Left lung (tissue), 10 donors: Measurements from ENCODE around the gene CALHM2. TPM values are rescaled to one million over a fixed set of nuclear protein-coding genes. Genes with fewer than 3 reads are reported as not detected.

Experiments
- ATAC-seq: fragments of 200-7000 bp; cut with Tn5 transposase; one replicate; pipeline ENCODE4 v1.9.1; 2020; ENCODE audit warnings: moderate library complexity
- DNase-seq, 4 donors: peaks; one replicate each; pipeline ENCODE4 v3.0.0-alpha.2; 2013 to 2020
- H3K27ac ChIP-seq, 2 donors: fragments of 200-600 bp; sonication (generic) in 1 of 2; one replicate each; pipeline versions ENCODE4 v1.5.0 to v1.8.0; 2020 to 2021
- H3K27me3 ChIP-seq, 2 donors: fragments of 200-600 bp; sonication (generic) in 1 of 2; one replicate each; pipeline versions ENCODE4 v1.5.0 to v1.8.0; 2020 to 2021
- H3K36me3 ChIP-seq, 2 donors: fragments of 200-600 bp; sonication (generic) in 1 of 2; one replicate each; pipeline versions ENCODE4 v1.5.0 to v1.8.0; 2020 to 2021
- H3K4me1 ChIP-seq, 2 donors: fragments of 200-600 bp; one replicate each; pipeline ENCODE4 v1.8.0; 2021
- H3K4me3 ChIP-seq, 2 donors: fragments of 200-600 bp; sonication (generic) in 1 of 2; one replicate each; pipeline versions ENCODE4 v1.5.0 to v1.8.0; 2020 to 2021; ENCODE audit warnings: mild to moderate bottlenecking in 1 of 2
- H3K9me3 ChIP-seq, 2 donors: fragments of 200-600 bp; sonication (generic) in 1 of 2; one replicate each; pipeline versions ENCODE4 v1.5.0 to v1.8.0; 2020 to 2021
- intact Hi-C, 2 donors: fragments of 100-400 bp; cut with DNase I; formaldehyde crosslinking; loops; one replicate each; pipeline versions ENCODE4 v1.11.2 to v1.14.2; 2022
- polyA plus RNA-seq, 6 donors: library from polyadenylated mRNA; unstranded; fragments of 120-200 nt; gene quantifications; one replicate each; pipeline ENCODE4 v1.2.1, GENCODE V29; 2013; ENCODE audit not compliant: insufficient read length in 6 of 6
- total RNA-seq, 2 donors: library from RNA; stranded (reverse); fragmentation: NEBNext Ultra II Directional; extraction: Animal tissue kit (Norgen Biotek cat#: 25700); gene quantifications; one replicate each; pipeline ENCODE4 v1.2.1, GENCODE V29; 2021
- TF ChIP-seq, protein P1 (sequence below), 2 donors: fragments of 200-600 bp; sonication (generic) in 1 of 2; IDR thresholded peaks; one replicate each; pipeline versions ENCODE4 v1.5.0 to v1.8.0; 2021; ENCODE audit warnings: antibody characterized with exemption in 2 of 2
- donor health status: DM: no; HTN: yes; CAD: no.
- donor health status: DM: no; HTN: no; CAD: no.

Gene CALHM2
- total and polyA plus RNA-seq, 8 donors, result 11.1 to 60.2 (median 17.9) TPM

DNA sequence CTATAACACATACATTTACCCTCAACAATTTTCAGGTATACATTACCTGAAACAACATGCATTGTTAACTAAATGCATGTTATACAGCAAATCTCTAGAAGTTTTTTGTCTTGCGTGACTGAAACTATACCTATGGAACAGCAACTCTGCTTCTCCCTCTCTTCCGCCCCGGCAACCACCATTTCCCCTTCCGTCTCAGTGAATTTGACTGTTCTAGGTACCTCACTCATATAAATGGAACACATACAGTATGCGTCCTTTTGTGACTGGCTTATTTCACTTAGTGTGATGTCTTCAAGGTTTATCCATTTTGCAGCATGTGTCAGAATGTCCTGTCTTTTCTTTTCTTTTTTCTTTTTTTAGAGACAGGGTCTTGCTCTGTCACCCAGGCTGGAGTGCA lies 22.5 kb downstream of the CALHM2 start:
- DNase-seq (no peak), ATAC-seq (no peak)
- no peak overlapping the region for H3K27ac ChIP-seq
- TF ChIP-seq, protein P1, sequence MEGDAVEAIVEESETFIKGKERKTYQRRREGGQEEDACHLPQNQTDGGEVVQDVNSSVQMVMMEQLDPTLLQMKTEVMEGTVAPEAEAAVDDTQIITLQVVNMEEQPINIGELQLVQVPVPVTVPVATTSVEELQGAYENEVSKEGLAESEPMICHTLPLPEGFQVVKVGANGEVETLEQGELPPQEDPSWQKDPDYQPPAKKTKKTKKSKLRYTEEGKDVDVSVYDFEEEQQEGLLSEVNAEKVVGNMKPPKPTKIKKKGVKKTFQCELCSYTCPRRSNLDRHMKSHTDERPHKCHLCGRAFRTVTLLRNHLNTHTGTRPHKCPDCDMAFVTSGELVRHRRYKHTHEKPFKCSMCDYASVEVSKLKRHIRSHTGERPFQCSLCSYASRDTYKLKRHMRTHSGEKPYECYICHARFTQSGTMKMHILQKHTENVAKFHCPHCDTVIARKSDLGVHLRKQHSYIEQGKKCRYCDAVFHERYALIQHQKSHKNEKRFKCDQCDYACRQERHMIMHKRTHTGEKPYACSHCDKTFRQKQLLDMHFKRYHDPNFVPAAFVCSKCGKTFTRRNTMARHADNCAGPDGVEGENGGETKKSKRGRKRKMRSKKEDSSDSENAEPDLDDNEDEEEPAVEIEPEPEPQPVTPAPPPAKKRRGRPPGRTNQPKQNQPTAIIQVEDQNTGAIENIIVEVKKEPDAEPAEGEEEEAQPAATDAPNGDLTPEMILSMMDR (IDR thresholded peaks at IDR 0.05), result no peak
- intact Hi-C loops, result no loop called here
- H3K9me3 ChIP-seq, result no peaks in the 10 kb centered on the region
- H3K27me3 ChIP-seq, result no peaks in the 10 kb centered on the region
- peaks cover 0 to 17% of the 10 kb centered on the region in 2 donors for H3K4me1 ChIP-seq
- no peak overlapping the region for H3K4me3 ChIP-seq
- peaks cover 0 to 75% of the 10 kb centered on the region in 2 donors for H3K36me3 ChIP-seq

DNA sequence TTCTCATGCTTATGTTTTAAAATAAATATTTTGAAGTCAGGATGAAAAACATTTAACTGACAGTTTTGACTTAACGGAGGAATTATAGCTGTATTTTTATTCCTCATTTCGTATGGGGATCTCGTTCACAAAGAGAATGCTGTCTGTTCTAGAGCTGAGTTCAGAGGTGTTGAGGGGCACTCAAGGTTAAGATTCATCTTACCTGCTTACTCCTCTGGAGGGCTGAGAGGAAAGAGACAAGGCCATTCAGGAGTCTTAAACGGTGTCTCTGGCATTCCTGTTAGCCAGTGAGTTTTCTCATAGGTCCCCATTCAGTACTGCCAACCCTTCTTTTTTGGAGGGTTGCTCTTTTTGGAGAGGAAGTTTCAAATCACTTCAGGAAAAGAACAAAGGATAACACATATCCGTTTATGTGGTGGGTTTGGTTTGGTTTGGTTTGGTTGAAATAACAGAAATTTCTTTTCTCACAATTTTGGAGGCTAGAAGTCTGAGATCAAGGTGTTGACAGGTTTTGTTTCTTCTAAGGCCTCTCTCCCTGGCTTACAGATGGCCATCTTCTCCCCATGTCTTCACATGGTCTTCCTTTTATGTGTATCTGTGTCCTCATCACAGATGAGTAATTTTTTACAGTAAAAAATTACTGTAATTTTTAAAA lies 23.1 kb downstream of the CALHM2 start:
- DNase-seq (no peak), ATAC-seq (no peak)
- intact Hi-C loops, result no loop called here
- TF ChIP-seq, protein P1 (IDR thresholded peaks at IDR 0.05), result no peak
- Histone ChIP-seq H3K36me3 (peaks cover 0 to 75% of the 10 kb centered on the region in 2 donors), H3K9me3 (no peaks in the 10 kb centered on the region), H3K4me1 (peaks cover 0 to 12% of the 10 kb centered on the region in 2 donors), H3K27me3 (no peaks in the 10 kb centered on the region), H3K4me3 (no peak overlapping the region), H3K27ac (no peak overlapping the region)

DNA sequence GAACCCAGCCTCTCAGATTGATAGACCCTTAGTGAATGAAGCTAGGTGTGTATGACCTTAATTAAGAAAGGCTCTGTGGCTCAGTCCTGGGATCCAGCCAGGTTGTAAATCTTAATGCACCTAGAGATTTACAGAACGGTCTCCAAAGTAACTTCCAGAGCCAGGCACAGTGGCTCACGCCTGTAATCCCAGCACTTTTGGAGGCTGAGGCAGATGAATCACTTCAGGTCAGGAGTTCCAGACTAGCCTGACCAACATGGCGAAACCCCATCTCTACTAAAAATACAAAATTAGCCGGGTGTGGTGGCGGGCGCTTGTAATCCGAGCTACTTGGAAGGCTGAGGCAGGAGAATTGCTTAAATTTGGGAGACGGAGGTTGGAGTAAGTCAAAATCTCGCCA lies 24.3 kb downstream of the CALHM2 start:
- Histone ChIP-seq H3K36me3 (peaks cover 0 to 76% of the 10 kb centered on the region in 2 donors), H3K27ac (no peak overlapping the region), H3K4me3 (no peak overlapping the region), H3K9me3 (no peaks in the 10 kb centered on the region), H3K27me3 (no peaks in the 10 kb centered on the region), H3K4me1 (peaks cover 0 to 5% of the 10 kb centered on the region in 2 donors)
- TF ChIP-seq, protein P1 (IDR thresholded peaks at IDR 0.05), result no peak
- intact Hi-C loops, result no loop called here
- no peak for DNase-seq
- no peak for ATAC-seq

DNA sequence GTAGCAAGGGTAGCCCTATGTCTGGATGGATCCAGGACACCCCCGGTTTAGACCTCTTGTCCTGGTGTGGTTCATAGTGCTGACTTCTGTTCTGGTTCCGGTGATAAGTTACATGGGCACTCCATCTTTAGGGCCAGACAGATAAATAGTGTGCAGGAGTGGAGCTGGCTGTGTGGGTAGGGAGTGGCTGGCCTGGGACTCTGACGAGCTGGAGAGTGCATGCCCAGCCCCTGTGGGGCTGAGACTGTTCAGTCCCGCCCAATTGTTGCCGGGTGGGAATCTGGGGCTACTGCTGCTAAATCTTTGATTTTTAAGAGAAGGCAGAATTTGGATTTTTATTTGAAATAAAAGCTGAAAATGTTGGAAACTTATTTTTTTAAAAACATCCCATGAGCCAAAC lies 28.4 kb downstream of the CALHM2 start:
- Histone ChIP-seq H3K9me3 (no peaks in the 10 kb centered on the region), H3K36me3 (peaks cover 0 to 97% of the 10 kb centered on the region in 2 donors), H3K4me3 (no peak overlapping the region), H3K27ac (no peak overlapping the region), H3K27me3 (no peaks in the 10 kb centered on the region), H3K4me1 (no peaks in the 10 kb centered on the region)
- intact Hi-C loops, result no loop called here
- ATAC-seq, result no peak
- TF ChIP-seq, protein P1 (IDR thresholded peaks at IDR 0.05), result no peak
- no peak for DNase-seq

DNA sequence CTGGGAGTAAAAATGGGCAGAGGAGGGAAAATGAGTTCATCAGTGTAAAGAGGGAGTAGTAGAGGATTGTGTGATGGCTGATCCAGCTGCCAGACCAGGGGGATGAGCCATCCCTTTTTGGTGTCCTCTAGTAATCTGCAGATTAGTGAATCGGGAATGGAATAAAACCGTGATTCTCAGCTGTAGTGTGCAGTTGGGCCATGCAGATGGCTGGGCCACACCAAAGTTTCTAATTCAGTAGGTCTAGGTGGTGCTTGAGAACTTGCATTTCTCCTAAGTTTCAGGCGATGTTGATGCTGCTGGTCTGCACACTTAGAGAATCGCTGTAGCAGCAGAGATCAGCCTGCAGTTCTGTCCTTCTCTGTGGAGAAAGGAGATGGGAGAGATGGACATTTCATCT lies 33.1 kb downstream of the CALHM2 start:
- DNase-seq, result no peak
- TF ChIP-seq, protein P1 (IDR thresholded peaks at IDR 0.05), result no peak
- peaks cover 6 to 98% of the 10 kb centered on the region in 2 donors for H3K36me3 ChIP-seq
- no peak for ATAC-seq
- no peak overlapping the region for H3K27ac ChIP-seq
- no peaks in the 10 kb centered on the region for H3K27me3 ChIP-seq
- H3K9me3 ChIP-seq, result no peaks in the 10 kb centered on the region
- intact Hi-C loops, result loop anchor here in 1 of 2 donors (5.0 kb wide), 1 partner anchor 63 kb away; no protein-coding TSS in a partner anchor
- no peak overlapping the region for H3K4me3 ChIP-seq
- H3K4me1 ChIP-seq, result no peaks in the 10 kb centered on the region
